Psoas muscle (tissue), 8 donors: Measurements from ENCODE around the gene ITGA11. TPM values are rescaled to one million over a fixed set of nuclear protein-coding genes. Genes with fewer than 3 reads are reported as not detected.
A peak's percentile ranks its signal among the peaks of the same experiment; 100 is the strongest.

ENCODE experiments used
- ATAC-seq, 4 donors: fragments of 200-7000 bp; cut with Tn5 transposase; one replicate each; pipeline ENCODE4 v1.9.1; 2020; ENCODE audit warnings: moderate library complexity in 3 of 4, mild to moderate bottlenecking in 2 of 4
- DNase-seq, 2 donors: peaks; one replicate each; pipeline ENCODE4 v3.0.0-alpha.2; 2020
- H3K27ac ChIP-seq: fragments of 200-600 bp; one replicate; pipeline ENCODE4 v1.8.0; 2022
- H3K27me3 ChIP-seq, 3 donors: fragments of 200-600 bp in 1 of 3; one replicate each; pipeline versions ENCODE4 v1.6.1 to v1.8.0; 2013 to 2022; ENCODE audit warnings: low read length in 2 of 3, mild to moderate bottlenecking in 2 of 3, moderate library complexity in 1 of 3; ENCODE audit not compliant: insufficient read depth in 3 of 3
- H3K36me3 ChIP-seq, 2 donors: fragments of 200-600 bp in 1 of 2; one replicate each; pipeline versions ENCODE4 v1.6.1 to v1.8.0; 2013 to 2022; ENCODE audit warnings: low read depth in 1 of 2, mild to moderate bottlenecking in 1 of 2, moderate library complexity in 1 of 2; ENCODE audit not compliant: insufficient read depth in 1 of 2
- H3K4me1 ChIP-seq: fragments of 200-600 bp; one replicate; pipeline ENCODE4 v1.8.0; 2022
- H3K4me3 ChIP-seq: fragments of 200-600 bp; one replicate; pipeline ENCODE4 v1.8.0; 2022; ENCODE audit warnings: mild to moderate bottlenecking
- H3K9me3 ChIP-seq: fragments of 200-600 bp; one replicate; pipeline ENCODE4 v1.8.0; 2022
- WGBS, 3 donors: extraction: QIAGEN DNeasy Blood & Tissue Kit; methylation state at CpG; one replicate each; pipeline versions ENCODE4 v1.1.6 to v1.1.7; 2013; 5-methylcytosine and 5-hydroxymethylcytosine counted together
- intact Hi-C, 2 donors: fragments of 100-400 bp; cut with DNase I; formaldehyde crosslinking; loops; one replicate each; pipeline versions ENCODE4 v1.11.0 to v1.14.2; 2022
- polyA plus RNA-seq, 3 donors: library from polyadenylated mRNA; stranded (reverse); fragments of 200-250 nt; gene quantifications; one replicate each; pipeline ENCODE4 v1.2.3, GENCODE V29; 2013
- total RNA-seq, 4 donors: library from RNA; stranded (reverse); fragmentation: NEBNext Ultra II Directional in 2 of 4; extraction: Animal tissue kit (Norgen Biotek cat#: 25700) in 2 of 4; gene quantifications; one replicate each; pipeline versions ENCODE4 v1.2.1 to v1.2.4, GENCODE V29; 2021 to 2023
- TF ChIP-seq, protein P1 (sequence below): fragments of 200-600 bp; IDR thresholded peaks from one replicate; pipeline ENCODE4 v1.8.0; 2022; ENCODE audit warnings: antibody characterized with exemption
- donor health status: healthy with polysubstance abuse.
- donor health status: DM: no; HTN: no; CAD: no; lungs with moderate emphysema.
- donor health status: Bipolar disorder and iron deficiency.
- donor health status: healthy.
- donor health status: DM: yes; HTN: yes; CAD: no.
- donor health status: DM: no; HTN: no; CAD: no.
- donor health status: DM: no; HTN: no; CAD: no.
- donor health status: DM: yes; HTN: yes; CAD: no.

The ITGA11 gene
- total and polyA plus RNA-seq, 7 donors, result 0.10 to 7.9 (median 0.97) TPM

DNA sequence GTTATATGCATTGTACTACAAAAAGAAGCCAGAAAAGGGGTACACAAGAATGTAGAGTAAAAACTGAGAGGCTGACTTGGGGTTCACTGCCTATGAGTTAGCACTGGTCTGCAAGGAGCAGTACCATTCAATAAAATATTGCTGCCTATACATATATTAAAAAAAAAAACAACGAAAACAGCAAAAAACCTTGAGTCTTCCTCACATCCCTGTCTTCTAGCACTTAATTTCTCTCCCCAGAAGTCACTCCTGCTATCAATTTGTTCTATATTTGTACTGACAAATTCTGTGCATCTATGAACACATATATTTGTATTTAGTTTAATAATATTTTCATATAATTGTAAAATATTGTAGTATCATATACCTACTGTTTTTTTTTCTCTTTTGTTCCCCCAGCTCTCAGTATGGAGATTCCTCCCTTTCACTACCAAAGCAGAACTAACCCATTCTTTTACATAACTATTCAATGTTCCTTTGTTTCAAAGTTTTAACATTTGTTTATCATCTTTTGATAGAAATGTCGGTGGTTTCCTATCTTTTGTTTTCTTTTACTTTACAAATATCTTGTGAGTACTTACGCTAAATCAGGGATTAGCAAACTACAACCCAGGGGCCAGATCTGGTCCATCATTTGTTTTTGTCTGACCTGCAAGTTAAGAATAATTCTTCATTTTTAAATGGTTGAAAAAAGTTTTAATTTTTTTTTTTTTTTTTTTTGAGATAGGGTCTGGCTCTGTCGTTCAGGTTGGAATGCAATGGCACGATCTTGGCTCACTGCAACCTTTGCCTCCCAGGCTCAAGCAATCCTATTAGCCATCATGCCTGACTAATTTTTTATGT, 169.2 kb downstream of the ITGA11 start:
- no peak overlapping the region for H3K27ac ChIP-seq
- intact Hi-C loops, result no loop called here
- peaks cover 15% of the 10 kb centered on the region for H3K4me1 ChIP-seq
- DNase-seq (no peak), ATAC-seq (no peak)
- WGBS, 3 donors, result 53 to 61% (median 59%) methylated on average over 5 of the region's 5 CpGs
- no peak overlapping the region for H3K4me3 ChIP-seq
- H3K36me3 ChIP-seq, result no peaks in the 10 kb centered on the region
- no peaks in the 10 kb centered on the region for H3K9me3 ChIP-seq
- TF ChIP-seq, protein P1, sequence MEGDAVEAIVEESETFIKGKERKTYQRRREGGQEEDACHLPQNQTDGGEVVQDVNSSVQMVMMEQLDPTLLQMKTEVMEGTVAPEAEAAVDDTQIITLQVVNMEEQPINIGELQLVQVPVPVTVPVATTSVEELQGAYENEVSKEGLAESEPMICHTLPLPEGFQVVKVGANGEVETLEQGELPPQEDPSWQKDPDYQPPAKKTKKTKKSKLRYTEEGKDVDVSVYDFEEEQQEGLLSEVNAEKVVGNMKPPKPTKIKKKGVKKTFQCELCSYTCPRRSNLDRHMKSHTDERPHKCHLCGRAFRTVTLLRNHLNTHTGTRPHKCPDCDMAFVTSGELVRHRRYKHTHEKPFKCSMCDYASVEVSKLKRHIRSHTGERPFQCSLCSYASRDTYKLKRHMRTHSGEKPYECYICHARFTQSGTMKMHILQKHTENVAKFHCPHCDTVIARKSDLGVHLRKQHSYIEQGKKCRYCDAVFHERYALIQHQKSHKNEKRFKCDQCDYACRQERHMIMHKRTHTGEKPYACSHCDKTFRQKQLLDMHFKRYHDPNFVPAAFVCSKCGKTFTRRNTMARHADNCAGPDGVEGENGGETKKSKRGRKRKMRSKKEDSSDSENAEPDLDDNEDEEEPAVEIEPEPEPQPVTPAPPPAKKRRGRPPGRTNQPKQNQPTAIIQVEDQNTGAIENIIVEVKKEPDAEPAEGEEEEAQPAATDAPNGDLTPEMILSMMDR, result no peak
- no peaks in the 10 kb centered on the region for H3K27me3 ChIP-seq

DNA sequence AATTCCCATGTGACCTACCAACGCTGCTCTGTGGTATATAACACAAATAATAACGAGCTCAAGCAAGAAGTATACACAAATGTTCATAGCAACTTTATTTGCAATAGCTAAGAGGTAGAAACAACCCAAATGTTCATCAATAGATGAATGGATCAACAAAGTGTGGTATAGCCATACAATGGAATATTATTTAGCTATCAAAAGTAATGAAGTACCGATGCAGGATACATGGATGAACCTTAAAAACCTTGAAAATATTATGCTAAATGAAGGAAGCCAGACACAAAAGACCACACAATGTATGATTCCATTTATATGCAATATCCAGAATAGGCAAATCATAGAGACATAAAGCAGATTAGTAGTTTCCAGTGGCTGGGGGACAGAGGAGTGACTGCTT, 170.0 kb downstream of the ITGA11 start:
- no peaks in the 10 kb centered on the region for H3K9me3 ChIP-seq
- ATAC-seq (no peak), DNase-seq (no peak)
- intact Hi-C loops, result no loop called here
- TF ChIP-seq, protein P1, result no peak
- no peaks in the 10 kb centered on the region for H3K36me3 ChIP-seq
- H3K4me3 ChIP-seq, result no peak overlapping the region
- H3K27ac ChIP-seq, result no peak overlapping the region
- WGBS, 3 donors, result 92 to 97% (median 95%) methylated on average over 3 of the region's 3 CpGs
- peaks cover 20% of the 10 kb centered on the region for H3K4me1 ChIP-seq
- no peaks in the 10 kb centered on the region for H3K27me3 ChIP-seq

DNA sequence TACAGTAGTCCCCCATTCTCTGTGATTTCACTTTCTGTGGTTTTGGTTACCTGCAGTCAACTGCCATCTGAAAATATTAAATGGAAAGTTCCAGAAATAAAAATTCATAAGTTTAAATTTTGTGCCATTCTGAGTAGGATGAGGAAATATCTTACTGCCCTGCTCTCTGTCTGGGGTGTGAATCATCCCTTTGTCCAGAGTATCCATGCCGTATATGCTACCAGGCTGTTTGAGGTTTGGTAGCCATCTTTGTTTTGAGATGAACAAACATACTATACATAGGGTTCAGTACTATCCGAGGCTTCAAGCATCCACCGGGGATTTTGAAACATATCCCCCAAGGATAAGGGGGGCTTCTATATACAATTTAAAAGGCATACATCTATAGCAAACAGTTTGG, 170.7 kb downstream of the ITGA11 start:
- no peak overlapping the region for H3K4me3 ChIP-seq
- H3K4me1 ChIP-seq, result peaks cover 20% of the 10 kb centered on the region
- H3K9me3 ChIP-seq, result no peaks in the 10 kb centered on the region
- TF ChIP-seq, protein P1, result no peak
- H3K27me3 ChIP-seq, result no peaks in the 10 kb centered on the region
- intact Hi-C loops, result no loop called here
- H3K27ac ChIP-seq, result no peak overlapping the region
- ATAC-seq (no peak), DNase-seq (no peak)
- H3K36me3 ChIP-seq, result no peaks in the 10 kb centered on the region
- 88 to 93% (median 91%) methylated on average over 3 of the region's 3 CpGs for WGBS, 3 donors

DNA sequence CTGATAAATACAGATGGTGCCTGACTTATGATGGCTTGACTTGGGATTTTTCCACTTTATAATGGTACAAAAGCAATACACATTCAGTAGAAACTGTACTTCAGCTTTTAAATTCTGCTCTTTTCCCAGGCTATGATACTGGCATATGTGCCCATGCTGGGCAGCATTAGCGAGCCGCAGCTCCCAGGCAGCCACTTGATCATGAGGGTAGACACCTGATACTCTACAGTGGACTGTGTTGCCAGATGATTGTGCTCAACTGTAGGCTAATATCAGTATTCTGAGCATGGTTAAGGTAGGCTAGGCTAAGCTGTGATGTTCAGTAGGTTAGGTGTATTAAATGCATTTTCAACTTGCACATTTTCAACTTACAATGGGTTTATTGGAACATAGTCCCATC, 172.1 kb downstream of the ITGA11 start:
- H3K9me3 ChIP-seq, result no peaks in the 10 kb centered on the region
- peak overlapping the region; percentile 83 for H3K27ac ChIP-seq
- intact Hi-C loops, result loop anchor here in 1 of 2 donors (5.0 kb wide), 1 partner anchor 32 kb away; no protein-coding TSS in a partner anchor
- no peak for DNase-seq
- H3K4me3 ChIP-seq, result no peak overlapping the region
- no peaks in the 10 kb centered on the region for H3K36me3 ChIP-seq
- WGBS, 3 donors, result 20 to 61% (median 39%) methylated on average over 2 of the region's 2 CpGs
- ATAC-seq, result peak; percentile 23 to 71 (median 50)
- no peaks in the 10 kb centered on the region for H3K27me3 ChIP-seq
- H3K4me1 ChIP-seq, result peaks cover 20% of the 10 kb centered on the region
- TF ChIP-seq, protein P1, result no peak
